Muscle of leg (tissue), 11 donors: ENCODE data around the gene MOB2. TPM values are rescaled to one million over a fixed set of nuclear protein-coding genes. Genes with fewer than 3 reads are reported as not detected.
"Not testable (repeated sequence)": the region's sequence is repeated elsewhere in the genome, so short reads cannot be mapped to it uniquely, and the experiment has no call there.

Experiments used
- DNase-seq: peaks from one replicate; pipeline ENCODE4 v3.0.0; 2013
- H3K27ac ChIP-seq: one replicate; pipeline ENCODE4 v1.5.1; 2013; ENCODE audit warnings: mild to moderate bottlenecking, low read length, control low read depth
- H3K27me3 ChIP-seq: one replicate; pipeline ENCODE4 v1.6.1; 2013; ENCODE audit warnings: low read length; ENCODE audit not compliant: control insufficient read depth, insufficient read depth
- H3K36me3 ChIP-seq: one replicate; pipeline ENCODE4 v1.6.1; 2013; ENCODE audit warnings: low read length; ENCODE audit not compliant: control insufficient read depth, insufficient read depth
- H3K4me1 ChIP-seq: one replicate; pipeline ENCODE4 v1.6.1; 2013; ENCODE audit warnings: low read length; ENCODE audit not compliant: control insufficient read depth, insufficient read depth
- H3K4me3 ChIP-seq: one replicate; pipeline ENCODE4 v1.5.1; 2013; ENCODE audit warnings: low read length, control low read depth
- H3K9me3 ChIP-seq: replicated peaks from 2 replicates; pipeline ENCODE4 v1.6.1; 2013; ENCODE audit warnings: low read depth, low read length; ENCODE audit not compliant: control insufficient read depth
- WGBS: methylation state at CpG from one replicate; pipeline ENCODE4 v1.1.5; 2013; ENCODE audit warnings: missing lambda C conversion rate; ENCODE audit not compliant: insufficient coverage; 5-methylcytosine and 5-hydroxymethylcytosine counted together
- polyA plus RNA-seq, 8 donors: library from polyadenylated mRNA; unstranded; fragments of 120-200 nt; gene quantifications; one replicate each; pipeline versions ENCODE4 v1.2.1 to v1.2.3, GENCODE V29; 2013; ENCODE audit warnings: inconsistent platforms in 1 of 8, low replicate concordance in 1 of 8; ENCODE audit not compliant: insufficient read length in 8 of 8, insufficient read depth in 1 of 8
- total RNA-seq: library from RNA; stranded (reverse); fragments of 120-200 nt; gene quantifications from one replicate; pipeline ENCODE4 v1.2.4, GENCODE V29; 2013

Gene MOB2
- total and polyA plus RNA-seq, 9 donors = 21.4 to 28.2 (median 25.0) TPM

DNA sequence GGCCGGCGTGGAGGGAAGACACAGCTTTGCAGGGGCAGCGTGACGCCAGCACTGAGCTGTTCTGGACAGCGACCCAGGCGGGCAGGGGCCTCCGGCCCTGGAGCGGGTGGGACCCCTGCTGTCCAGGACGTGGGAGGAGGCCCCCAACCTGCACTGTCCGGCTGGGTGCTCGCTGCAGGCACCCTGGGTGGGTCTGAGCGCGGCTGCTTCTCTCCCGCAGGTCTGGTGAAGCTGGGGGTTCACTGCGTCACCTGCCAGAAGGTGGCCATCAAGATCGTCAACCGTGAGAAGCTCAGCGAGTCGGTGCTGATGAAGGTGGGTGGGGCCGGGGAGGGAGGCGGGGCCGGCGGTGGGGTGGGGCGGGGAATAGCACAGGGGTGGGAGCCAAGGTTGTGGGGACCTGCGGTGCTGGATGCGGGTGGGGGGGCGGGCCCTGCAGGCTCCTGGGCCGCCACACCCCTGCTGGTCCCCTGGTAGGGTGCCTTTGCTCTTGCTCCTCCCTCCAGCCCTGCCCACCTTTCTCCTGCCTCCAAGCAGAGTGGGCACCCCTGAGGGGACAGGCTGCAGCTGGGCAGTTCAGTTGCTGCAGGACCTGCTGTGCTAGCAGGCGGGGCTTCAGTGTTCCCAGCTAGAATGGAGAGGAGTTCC lies 50.6 kb downstream of the MOB2 start:
- no peaks in the 10 kb centered on the region for H3K9me3 ChIP-seq
- peaks cover 4% of the 10 kb centered on the region for H3K27me3 ChIP-seq
- no peak overlapping the region for H3K27ac ChIP-seq
- WGBS = 4% methylated on average over 13 of the region's 29 CpGs
- H3K36me3 ChIP-seq = no peaks in the 10 kb centered on the region
- peaks cover 9% of the 10 kb centered on the region for H3K4me1 ChIP-seq
- H3K4me3 ChIP-seq = no peak overlapping the region
- no peak for DNase-seq

DNA sequence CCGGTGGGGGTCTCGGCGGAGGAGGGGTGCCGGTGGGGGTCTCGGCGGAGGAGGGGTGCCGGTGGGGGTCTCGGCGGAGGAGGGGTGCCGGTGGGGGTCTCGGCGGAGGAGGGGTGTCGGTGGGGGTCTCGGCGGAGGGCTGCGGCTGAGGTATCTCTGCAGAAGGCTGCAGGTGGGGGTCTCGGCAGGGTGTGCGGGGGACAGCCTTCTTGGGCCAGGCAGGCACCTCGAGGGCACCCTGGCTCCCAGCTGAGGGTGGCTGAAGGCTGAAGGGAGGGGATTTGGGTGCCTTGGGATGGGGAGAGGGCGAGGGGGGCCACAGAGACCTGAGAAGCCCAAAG lies 51.1 kb downstream of the MOB2 start:
- H3K4me1 ChIP-seq, H3K27me3 ChIP-seq, H3K36me3 ChIP-seq, H3K9me3 ChIP-seq, DNase-seq, H3K27ac ChIP-seq, H3K4me3 ChIP-seq: not testable (repeated sequence)
- 68% methylated on average over 8 of the region's 20 CpGs for WGBS

DNA sequence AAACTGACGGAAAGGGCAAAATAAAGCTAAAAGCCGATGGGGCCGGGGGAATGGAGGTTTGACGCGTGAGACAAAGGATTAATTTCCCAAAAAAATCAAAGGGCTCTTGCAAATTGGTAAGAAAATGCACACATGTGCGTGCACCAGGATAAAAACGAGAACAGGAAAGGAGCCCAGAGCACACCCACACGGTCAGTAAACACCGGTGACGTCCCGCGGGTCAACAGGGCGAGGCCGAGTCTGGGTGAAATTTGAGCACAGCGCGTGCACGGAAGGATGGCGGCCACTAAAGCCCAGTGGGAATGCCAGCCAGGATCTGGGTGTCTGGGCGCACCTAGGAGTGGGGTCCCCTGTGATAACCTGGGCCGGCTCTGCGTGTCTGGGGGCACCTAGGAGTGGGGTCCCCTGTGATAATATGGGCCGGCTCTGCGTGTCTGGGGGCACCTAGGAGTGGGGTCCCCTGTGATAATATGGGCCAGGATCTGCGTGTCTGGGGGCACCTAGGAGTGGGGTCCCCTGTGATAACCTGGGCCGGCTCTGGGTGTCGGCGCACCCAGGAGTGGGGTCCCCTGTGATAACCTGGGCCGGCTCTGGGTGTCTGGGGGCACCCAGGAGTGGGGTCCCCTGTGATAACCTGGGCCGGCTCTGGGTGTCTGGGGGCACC lies 52.5 kb downstream of the MOB2 start:
- H3K36me3 ChIP-seq = no peaks in the 10 kb centered on the region
- 64% methylated on average over 21 of the region's 29 CpGs for WGBS

DNA sequence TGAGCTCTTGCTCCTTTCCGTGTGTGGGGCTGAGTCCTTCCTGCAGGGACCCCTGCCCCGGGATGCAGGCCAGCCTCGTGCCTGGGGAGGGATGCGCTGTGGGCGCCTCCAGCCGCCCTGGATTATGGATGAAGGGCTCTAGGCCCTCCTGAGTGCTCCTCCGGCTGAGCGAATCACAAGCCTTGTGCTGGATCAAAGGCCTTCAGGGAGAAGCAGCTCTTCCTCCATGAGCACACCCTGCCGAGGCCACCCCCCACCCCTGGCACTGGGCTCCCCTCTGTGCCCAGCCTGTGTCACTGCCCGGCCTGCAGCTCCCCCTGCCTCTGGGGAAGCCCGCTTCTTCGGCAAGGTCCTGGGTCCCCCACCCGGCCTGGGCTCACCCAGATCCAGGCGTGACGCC lies 53.0 kb downstream of the MOB2 start:
- H3K27ac ChIP-seq = no peak overlapping the region
- WGBS = 75% methylated on average over 12 of the region's 15 CpGs
- no peak overlapping the region for H3K4me3 ChIP-seq
- no peak for DNase-seq
- H3K4me1 ChIP-seq = peaks cover 9% of the 10 kb centered on the region
- H3K9me3 ChIP-seq = no peaks in the 10 kb centered on the region
- no peaks in the 10 kb centered on the region for H3K27me3 ChIP-seq
- H3K36me3 ChIP-seq = no peaks in the 10 kb centered on the region

More for the DNA sequence above, 52.5 kb downstream of the MOB2 start:
- H3K9me3 ChIP-seq = no peaks in the 10 kb centered on the region
- DNase-seq = no peak
- H3K27ac ChIP-seq = no peak overlapping the region
- H3K4me3 ChIP-seq = no peak overlapping the region
- H3K27me3 ChIP-seq = no peaks in the 10 kb centered on the region
- peaks cover 9% of the 10 kb centered on the region for H3K4me1 ChIP-seq

DNA sequence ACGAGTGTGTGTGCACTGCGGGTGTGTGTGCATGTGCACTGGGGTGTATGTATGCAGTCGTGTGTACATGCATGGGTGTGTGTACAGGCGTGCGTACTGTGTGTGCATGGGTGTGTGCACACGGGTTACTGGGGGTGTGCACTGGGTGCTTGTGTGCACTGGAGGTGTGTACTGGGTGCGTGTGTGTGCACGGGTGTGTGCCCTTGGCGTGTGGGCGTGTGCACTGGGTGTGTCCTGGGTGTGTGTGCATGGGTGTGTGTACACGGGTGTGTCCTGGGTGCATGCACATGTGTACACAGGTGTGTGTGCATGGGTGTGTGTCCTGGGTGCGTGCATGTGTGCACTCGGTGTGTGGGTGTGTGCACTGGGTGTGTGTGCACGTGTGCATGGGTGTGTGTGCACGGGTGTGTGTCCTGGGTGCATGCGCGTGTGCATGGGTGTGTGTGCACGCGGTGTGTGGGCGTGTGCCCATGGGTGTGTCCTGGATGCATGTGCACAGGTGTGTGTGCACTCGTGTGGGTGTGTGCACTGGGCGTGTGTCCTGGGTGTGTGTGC lies 57.7 kb downstream of the MOB2 start:
- Histone ChIP-seq H3K9me3 (no peaks in the 10 kb centered on the region), H3K4me3 (no peak overlapping the region), H3K27ac (no peak overlapping the region), H3K27me3 (no peaks in the 10 kb centered on the region), H3K4me1 (no peaks in the 10 kb centered on the region), H3K36me3 (no peaks in the 10 kb centered on the region)
- WGBS = 90% methylated on average over 22 of the region's 22 CpGs
- DNase-seq = no peak

DNA sequence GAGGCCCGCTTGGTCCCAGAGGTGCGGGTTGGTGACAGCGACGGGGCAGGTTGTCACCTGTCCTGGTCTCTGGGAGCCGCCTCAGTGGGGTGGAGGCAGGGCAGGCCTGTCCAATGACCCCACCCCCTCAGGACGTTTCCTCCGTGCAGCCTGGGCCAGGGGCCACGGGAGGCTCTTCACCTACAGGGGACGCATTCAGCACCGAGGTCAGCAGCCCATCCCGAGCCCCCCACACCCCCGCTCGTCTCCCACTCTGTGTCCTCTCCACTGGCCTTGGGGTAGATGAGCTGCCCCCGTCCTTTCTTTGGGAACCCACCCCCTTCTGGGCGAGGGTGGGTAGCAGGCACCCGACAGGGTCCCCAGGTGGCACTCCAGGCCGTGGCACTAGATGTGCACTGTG lies 61.1 kb downstream of the MOB2 start:
- Histone ChIP-seq H3K4me3 (no peak overlapping the region), H3K4me1 (no peaks in the 10 kb centered on the region), H3K27me3 (no peaks in the 10 kb centered on the region), H3K36me3 (no peaks in the 10 kb centered on the region), H3K27ac (no peak overlapping the region), H3K9me3 (peaks cover 2% of the 10 kb centered on the region)
- no peak for DNase-seq
- WGBS = 74% methylated on average over 12 of the region's 17 CpGs

DNA sequence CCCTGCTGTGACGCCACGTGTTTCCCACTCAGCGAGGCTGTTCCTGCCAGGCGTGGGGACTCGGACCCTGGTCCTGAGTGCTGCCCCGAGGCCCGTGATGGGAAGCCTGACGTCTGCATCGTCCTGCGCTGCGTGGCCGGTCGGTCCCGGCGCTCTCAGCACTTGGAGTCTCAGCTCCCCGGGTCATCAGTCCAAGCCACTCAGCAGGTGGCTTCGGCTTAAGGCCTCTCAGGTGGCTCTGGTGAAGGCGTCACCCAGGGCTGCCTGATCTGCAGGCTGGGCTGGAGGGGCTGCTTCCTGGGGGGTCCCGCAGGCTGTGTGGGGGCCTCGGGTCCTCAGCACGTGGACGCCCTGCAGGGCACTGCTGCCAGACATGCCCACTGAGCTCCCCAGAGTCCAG lies 61.6 kb downstream of the MOB2 start:
- Histone ChIP-seq H3K9me3 (peaks cover 3% of the 10 kb centered on the region), H3K4me1 (no peaks in the 10 kb centered on the region), H3K36me3 (no peaks in the 10 kb centered on the region), H3K4me3 (no peak overlapping the region), H3K27me3 (no peaks in the 10 kb centered on the region), H3K27ac (no peak overlapping the region)
- 84% methylated on average over 22 of the region's 22 CpGs for whole genome bisulfite sequencing
- no peak for DNase-seq

DNA sequence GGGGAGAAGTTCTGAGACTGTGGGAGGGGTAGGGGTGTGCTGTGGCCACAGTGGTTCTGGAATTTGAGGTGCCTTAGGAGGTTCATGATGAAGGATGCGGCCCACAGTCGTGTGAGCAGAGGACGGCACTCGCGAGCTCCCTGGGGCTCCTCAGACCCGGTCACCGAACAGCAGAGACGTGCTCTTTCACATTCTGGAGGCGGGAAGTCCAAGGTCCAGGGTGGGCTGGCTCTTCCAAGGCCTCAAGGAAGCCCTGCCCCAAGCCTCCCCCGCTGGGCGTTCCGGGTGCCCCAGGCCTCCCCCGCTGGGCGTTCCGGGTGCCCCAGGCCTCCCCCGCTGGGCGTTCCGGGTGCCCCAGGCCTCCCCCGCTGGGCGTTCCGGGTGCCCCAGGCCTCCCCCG lies 63.2 kb downstream of the MOB2 start:
- H3K4me1 ChIP-seq, DNase-seq, H3K36me3 ChIP-seq, H3K4me3 ChIP-seq, H3K27ac ChIP-seq, H3K27me3 ChIP-seq: not testable (repeated sequence)
- peaks cover 15% of the 10 kb centered on the region for H3K9me3 ChIP-seq
- 74% methylated on average over 9 of the region's 22 CpGs for WGBS

DNA sequence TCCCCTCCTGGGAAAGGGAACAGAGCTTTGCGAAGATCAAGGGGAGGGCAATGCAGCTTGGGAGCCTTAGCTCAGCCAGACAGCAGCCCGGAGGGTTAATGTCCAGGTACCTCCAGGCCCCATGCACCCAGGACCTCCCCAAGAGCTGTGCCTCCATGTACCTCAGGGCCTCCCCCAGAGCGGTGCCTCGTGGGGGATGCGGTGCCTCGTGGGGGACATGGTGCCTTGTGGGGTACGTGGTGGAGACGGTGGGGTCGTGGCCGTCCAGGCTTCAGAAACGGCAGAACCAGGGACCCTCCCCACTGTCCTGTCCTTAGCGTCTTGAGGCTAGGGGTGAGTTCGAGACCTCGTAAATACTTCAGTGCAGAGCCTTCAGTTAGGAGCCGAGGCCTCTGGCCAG lies 63.6 kb downstream of the MOB2 start:
- no peak for DNase-seq
- Histone ChIP-seq H3K4me3 (no peak overlapping the region), H3K27me3 (no peaks in the 10 kb centered on the region), H3K36me3 (no peaks in the 10 kb centered on the region), H3K27ac (no peak overlapping the region), H3K4me1 (no peaks in the 10 kb centered on the region), H3K9me3 (peaks cover 19% of the 10 kb centered on the region)
- WGBS = 87% methylated on average over 12 of the region's 15 CpGs

DNA sequence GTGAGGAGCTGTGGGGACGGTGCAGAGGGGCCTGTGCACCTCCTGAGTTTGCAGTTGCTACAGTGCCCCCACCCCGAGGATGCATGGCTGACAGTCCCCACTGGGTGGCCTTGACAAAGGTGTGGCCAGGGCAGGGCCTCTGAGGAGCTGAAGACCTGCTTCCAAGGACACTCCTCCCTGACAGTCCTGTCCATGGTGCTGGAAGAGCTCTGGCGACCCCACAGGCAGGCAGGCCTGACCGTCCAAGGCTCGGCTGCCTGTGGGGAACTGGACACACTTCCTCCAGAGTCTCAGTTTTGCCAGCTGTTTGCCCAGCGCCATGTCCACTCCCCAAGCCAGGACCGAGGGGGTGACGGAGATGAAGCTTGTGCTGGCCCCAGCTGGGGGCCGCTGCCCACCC lies 64.1 kb downstream of the MOB2 start:
- DNase-seq = no peak
- H3K36me3 ChIP-seq = no peaks in the 10 kb centered on the region
- 53% methylated on average over 9 of the region's 9 CpGs for WGBS
- no peak overlapping the region for H3K27ac ChIP-seq
- peaks cover 22% of the 10 kb centered on the region for H3K9me3 ChIP-seq
- H3K4me3 ChIP-seq = no peak overlapping the region
- no peaks in the 10 kb centered on the region for H3K27me3 ChIP-seq
- no peaks in the 10 kb centered on the region for H3K4me1 ChIP-seq
